Measurements from ENCODE around the gene ERC1.

The ERC1 gene

GRCh38 chr12:1216560-1216959 is 225.5 kb downstream of the ERC1 start:
- no peaks in the 10 kb centered on the region for H3K27me3 ChIP-seq (replicated peaks; ENCODE audit: insufficient read depth, low read length)
- no peaks in the 10 kb centered on the region for H3K79me2 ChIP-seq (ENCODE audit: low read length)
- no peak overlapping the region for H3K4me3 ChIP-seq (ENCODE audit: low read length)
- no peak overlapping the region for H3K9ac ChIP-seq (ENCODE audit: low read length)
- no peak for DNase-seq
- H3K36me3 ChIP-seq (replicated peaks; ENCODE audit: insufficient read depth, low read length): no peaks in the 10 kb centered on the region
- no peaks in the 10 kb centered on the region for H4K20me1 ChIP-seq (ENCODE audit: insufficient read depth, low read length)
- no peak for TF ChIP-seq CTCF (IDR thresholded peaks at IDR 0.05; ENCODE audit: low read length)
- TF ChIP-seq EZH2 (optimal IDR thresholded peaks at IDR 0.05; ENCODE audit: low read depth, low read length): no peak
- no peak for TF ChIP-seq EZH2phosphoT487 (IDR thresholded peaks at IDR 0.05; ENCODE audit: low read length)
- no peak overlapping the region for H2AFZ ChIP-seq (ENCODE audit: low read length)
- no peak overlapping the region for H3K4me2 ChIP-seq (ENCODE audit: low read depth, low read length)
- no peaks in the 10 kb centered on the region for H3F3A ChIP-seq (ENCODE audit: insufficient read depth, low read length)
- H3K9me3 ChIP-seq (replicated peaks; ENCODE audit: insufficient read depth, low read length): no peaks in the 10 kb centered on the region
- no peaks in the 10 kb centered on the region for H3K9me2 ChIP-seq (replicated peaks; ENCODE audit: insufficient read depth, low read length)
- no peak overlapping the region for H3K27ac ChIP-seq (ENCODE audit: low read length)
- peaks cover 9% of the 10 kb centered on the region for H3K4me1 ChIP-seq (ENCODE audit: low read length)

GRCh38 chr12:1217191-1217949 is 226.3 kb downstream of the ERC1 start:
- no peaks in the 10 kb centered on the region for H3K9me2 ChIP-seq (replicated peaks; ENCODE audit: insufficient read depth, low read length)
- no peak overlapping the region for H3K9ac ChIP-seq (ENCODE audit: low read length)
- H3K9me3 ChIP-seq (replicated peaks; ENCODE audit: insufficient read depth, low read length): no peaks in the 10 kb centered on the region
- no peak for DNase-seq
- TF ChIP-seq EZH2 (optimal IDR thresholded peaks at IDR 0.05; ENCODE audit: low read depth, low read length) (no peak), EZH2phosphoT487 (IDR thresholded peaks at IDR 0.05; ENCODE audit: low read length) (no peak), CTCF (IDR thresholded peaks at IDR 0.05; ENCODE audit: low read length) (no peak)
- H3K4me2 ChIP-seq (ENCODE audit: low read depth, low read length): no peak overlapping the region
- no peaks in the 10 kb centered on the region for H3F3A ChIP-seq (ENCODE audit: insufficient read depth, low read length)
- H3K27ac ChIP-seq (ENCODE audit: low read length): no peak overlapping the region
- no peaks in the 10 kb centered on the region for H3K36me3 ChIP-seq (replicated peaks; ENCODE audit: insufficient read depth, low read length)
- H4K20me1 ChIP-seq (ENCODE audit: insufficient read depth, low read length): no peaks in the 10 kb centered on the region
- no peak overlapping the region for H2AFZ ChIP-seq (ENCODE audit: low read length)
- H3K27me3 ChIP-seq (replicated peaks; ENCODE audit: insufficient read depth, low read length): no peaks in the 10 kb centered on the region
- no peak overlapping the region for H3K4me3 ChIP-seq (ENCODE audit: low read length)
- no peaks in the 10 kb centered on the region for H3K79me2 ChIP-seq (ENCODE audit: low read length)
- H3K4me1 ChIP-seq (ENCODE audit: low read length): peaks cover 9% of the 10 kb centered on the region

- Histone ChIP-seq H2AFZ (ENCODE audit: low read length) (no peak overlapping the region), H4K20me1 (ENCODE audit: insufficient read depth, low read length) (no peaks in the 10 kb centered on the region), H3F3A (ENCODE audit: insufficient read depth, low read length) (no peaks in the 10 kb centered on the region), H3K4me2 (ENCODE audit: low read depth, low read length) (no peak overlapping the region), H3K27me3 (replicated peaks; ENCODE audit: insufficient read depth, low read length) (no peaks in the 10 kb centered on the region), H3K36me3 (replicated peaks; ENCODE audit: insufficient read depth, low read length) (no peaks in the 10 kb centered on the region), H3K9me2 (replicated peaks; ENCODE audit: insufficient read depth, low read length) (no peaks in the 10 kb centered on the region), H3K4me3 (ENCODE audit: low read length) (no peak overlapping the region), H3K27ac (ENCODE audit: low read length) (no peak overlapping the region), H3K4me1 (ENCODE audit: low read length) (peaks cover 9% of the 10 kb centered on the region), H3K9me3 (replicated peaks; ENCODE audit: insufficient read depth, low read length) (no peaks in the 10 kb centered on the region), H3K79me2 (ENCODE audit: low read length) (no peaks in the 10 kb centered on the region), H3K9ac (ENCODE audit: low read length) (no peak overlapping the region)
- TF ChIP-seq EZH2phosphoT487 (IDR thresholded peaks at IDR 0.05; ENCODE audit: low read length) (no peak), CTCF (IDR thresholded peaks at IDR 0.05; ENCODE audit: low read length) (no peak), EZH2 (optimal IDR thresholded peaks at IDR 0.05; ENCODE audit: low read depth, low read length) (no peak)
- DNase-seq: no peak
Observed at GRCh38 chr12:1218369-1218768, 227.3 kb downstream of the ERC1 start.

All from MM.1S (cell line).